ENCODE results near the gene MME. TPM values are rescaled to one million over a fixed set of nuclear protein-coding genes. Genes with fewer than 3 reads are reported as not detected.

The MME gene
- total RNA-seq, 2 experiments from 2014 or later: 0.69 to 1.8 TPM

- Histone ChIP-seq H3K4me1 (ENCODE audit: insufficient read depth, low read length) (no peaks in the 10 kb centered on the region), H3K27ac (ENCODE audit: low read depth in 1 of 2, low read length in 2 of 2) (no peak overlapping the region), H3K36me3 (ENCODE audit: insufficient read depth, low read length) (no peaks in the 10 kb centered on the region), H3K9me3 (ENCODE audit: control insufficient read depth in 1 of 2, insufficient read depth in 1 of 2, low read length in 2 of 2) (no peaks in the 10 kb centered on the region), H3K27me3 (ENCODE audit: control insufficient read depth in 1 of 2, insufficient read depth in 2 of 2, low read length in 2 of 2) (no peaks in the 10 kb centered on the region), H3K4me3 (ENCODE audit: low read length) (no peak overlapping the region)
- TF ChIP-seq CTCF (IDR thresholded peaks at IDR 0.05): no peak
- Mint-ChIP-seq H3K9me3 (no peaks in the 10 kb centered on the region), H3K4me3 (no peak overlapping the region), H3K4me1 (ENCODE audit: low read depth) (peaks cover 7% of the 10 kb centered on the region), H3K27ac (no peak overlapping the region), H3K27me3 (no peaks in the 10 kb centered on the region), H3K36me3 (ENCODE audit: low read depth) (no peaks in the 10 kb centered on the region)
- ChIA-PET POLR2A (no interaction called here), CTCF (no interaction called here)
- no peak for ATAC-seq (ENCODE audit: poor library complexity)
- DNase-seq: no peak
- intact Hi-C loops (cut with DNase I, micrococcal nuclease): no loop called here
Measured at GRCh38 chr3:155182467-155182866, 102.3 kb downstream of the MME start.

- no peak for ATAC-seq (ENCODE audit: poor library complexity)
- H3K36me3 Mint-ChIP-seq (ENCODE audit: low read depth): no peaks in the 10 kb centered on the region
- H3K4me1 ChIP-seq (ENCODE audit: insufficient read depth, low read length): no peaks in the 10 kb centered on the region
- no peaks in the 10 kb centered on the region for H3K27me3 Mint-ChIP-seq
- H3K27ac ChIP-seq (ENCODE audit: low read depth in 1 of 2, low read length in 2 of 2): no peak overlapping the region
- no peak overlapping the region for H3K4me3 ChIP-seq (ENCODE audit: low read length)
- no peak for DNase-seq
- H3K27me3 ChIP-seq (ENCODE audit: control insufficient read depth in 1 of 2, insufficient read depth in 2 of 2, low read length in 2 of 2): no peaks in the 10 kb centered on the region
- peaks cover 7% of the 10 kb centered on the region for H3K4me1 Mint-ChIP-seq (ENCODE audit: low read depth)
- intact Hi-C loops (cut with DNase I, micrococcal nuclease): no loop called here
- ChIA-PET CTCF (no interaction called here), POLR2A (no interaction called here)
- no peaks in the 10 kb centered on the region for H3K9me3 ChIP-seq (ENCODE audit: control insufficient read depth in 1 of 2, insufficient read depth in 1 of 2, low read length in 2 of 2)
- no peak for TF ChIP-seq CTCF (IDR thresholded peaks at IDR 0.05)
- H3K36me3 ChIP-seq (ENCODE audit: insufficient read depth, low read length): no peaks in the 10 kb centered on the region
- no peak overlapping the region for H3K4me3 Mint-ChIP-seq
- H3K27ac Mint-ChIP-seq: no peak overlapping the region
- H3K9me3 Mint-ChIP-seq: no peaks in the 10 kb centered on the region
Measured at GRCh38 chr3:155184011-155184410, 103.9 kb downstream of the MME start.

GRCh38 chr3:155185631-155186071 is 105.5 kb downstream of the MME start:
- Histone ChIP-seq H3K27ac (ENCODE audit: low read depth in 1 of 2, low read length in 2 of 2) (no peak overlapping the region), H3K9me3 (ENCODE audit: control insufficient read depth in 1 of 2, insufficient read depth in 1 of 2, low read length in 2 of 2) (no peaks in the 10 kb centered on the region), H3K4me1 (ENCODE audit: insufficient read depth, low read length) (no peaks in the 10 kb centered on the region), H3K36me3 (ENCODE audit: insufficient read depth, low read length) (no peaks in the 10 kb centered on the region), H3K27me3 (ENCODE audit: control insufficient read depth in 1 of 2, insufficient read depth in 2 of 2, low read length in 2 of 2) (no peaks in the 10 kb centered on the region), H3K4me3 (ENCODE audit: low read length) (no peak overlapping the region)
- H3K36me3 Mint-ChIP-seq (ENCODE audit: low read depth): no peaks in the 10 kb centered on the region
- H3K27me3 Mint-ChIP-seq: no peaks in the 10 kb centered on the region
- H3K4me1 Mint-ChIP-seq (ENCODE audit: low read depth): peaks cover 7% of the 10 kb centered on the region
- ChIA-PET CTCF (no interaction called here), POLR2A (no interaction called here)
- no peak for TF ChIP-seq CTCF (IDR thresholded peaks at IDR 0.05)
- H3K27ac Mint-ChIP-seq: no peak overlapping the region
- intact Hi-C loops (cut with DNase I, micrococcal nuclease): no loop called here
- H3K9me3 Mint-ChIP-seq: no peaks in the 10 kb centered on the region
- DNase-seq (no peak), ATAC-seq (ENCODE audit: poor library complexity) (no peak)
- no peak overlapping the region for H3K4me3 Mint-ChIP-seq
